ENCODE measurements around the gene JARID2. TPM values are rescaled to one million over a fixed set of nuclear protein-coding genes. Genes with fewer than 3 reads are reported as not detected.

Gene JARID2
- total and polyA plus RNA-seq, 2 of the 4 experiments (the other 2 are of a cell fraction), result 9.6 to 12.9 TPM

DNA sequence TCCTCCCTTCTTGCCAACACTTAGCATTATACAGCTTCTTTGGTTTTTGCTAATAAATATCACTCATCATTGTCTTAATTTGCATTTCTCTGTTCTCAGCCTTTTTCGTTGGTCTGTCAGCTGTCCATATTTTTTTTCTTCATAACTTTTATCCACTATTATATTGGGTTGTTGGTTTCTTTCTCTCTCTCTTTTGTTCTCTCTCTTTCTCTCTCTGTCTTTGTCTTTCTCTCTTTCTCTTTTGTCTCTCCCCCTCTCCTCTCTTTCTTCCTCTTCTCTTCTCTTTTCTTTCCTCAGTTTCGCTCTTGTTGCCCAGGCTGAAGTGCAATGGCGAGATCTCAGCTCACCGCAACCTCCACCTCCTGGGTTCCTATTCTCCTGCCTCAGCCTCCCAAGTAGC is 36.5 kb downstream of the JARID2 start:
- Histone ChIP-seq H3K4me2 (ENCODE audit: low read depth, low read length) (no peak overlapping the region), H2AFZ (replicated peaks; ENCODE audit: low read length, poor library complexity) (no peak overlapping the region), H3K56ac (ENCODE audit: extremely low read depth, insufficient read depth, low read length) (no peak overlapping the region), H3K27me3 (ENCODE audit: control insufficient read depth, insufficient read depth, low read length) (no peaks in the 10 kb centered on the region), H3K4me1 (ENCODE audit: control insufficient read depth, insufficient read depth, low read length) (peaks cover 16% of the 10 kb centered on the region), H2BK120ac (ENCODE audit: low read depth, low read length) (no peak overlapping the region), H3K36me3 (ENCODE audit: control insufficient read depth, insufficient read depth, low read length) (no peaks in the 10 kb centered on the region), H3K9me3 (ENCODE audit: control insufficient read depth, insufficient read depth, low read length) (no peaks in the 10 kb centered on the region), H2AK5ac (ENCODE audit: low read depth, low read length) (no peak overlapping the region), H4K5ac (ENCODE audit: low read depth, low read length) (no peak overlapping the region), H3K79me1 (ENCODE audit: low read depth in 1 of 2, low read length in 2 of 2) (peaks cover 23 to 59% of the 10 kb centered on the region in 2 experiments), H3K14ac (replicated peaks; ENCODE audit: low read depth, low read length) (no peak overlapping the region), H3K18ac (ENCODE audit: low read depth, low read length) (no peak overlapping the region), H4K91ac (ENCODE audit: insufficient read depth, low read depth, low read length) (no peak overlapping the region), H2AK9ac (replicated peaks; ENCODE audit: low read depth, low read length, poor library complexity) (no peak overlapping the region), H3K4ac (ENCODE audit: low read depth, low read length) (no peak overlapping the region), H2BK20ac (ENCODE audit: low read depth, low read length) (no peak overlapping the region), H3K9me1 (ENCODE audit: insufficient read depth, low read length) (peaks cover 6% of the 10 kb centered on the region), H3K9ac (ENCODE audit: low read depth, low read length) (no peak overlapping the region), H3K23ac (ENCODE audit: low read depth, low read length) (no peak overlapping the region), H4K8ac (ENCODE audit: low read depth in 2 of 2, low read length in 2 of 2) (no peak overlapping the region), H2BK5ac (ENCODE audit: low read depth, low read length, poor library complexity, severe bottlenecking) (no peak overlapping the region), H3K4me3 (ENCODE audit: insufficient read depth, low read depth, low read length) (no peak overlapping the region), H3K27ac (ENCODE audit: insufficient read depth, low read length) (no peak overlapping the region), H4K20me1 (ENCODE audit: insufficient read depth, low read length) (peaks cover 64% of the 10 kb centered on the region), H2BK15ac (ENCODE audit: low read depth, low read length) (no peak overlapping the region)
- no peak for ATAC-seq (ENCODE audit: low read depth)
- DNase-seq, result no peak
- in situ Hi-C loops (cut with MboI; ENCODE audit: low sequenced_read_pairs) (no loop called here), intact Hi-C loops (cut with micrococcal nuclease) (no loop called here), dilution Hi-C loops (cut with HindIII; ENCODE audit: low sequenced_read_pairs, unreplicated experiment) (no loop called here)
- ChIA-PET POLR2A (ENCODE audit: unreplicated experiment) (no interaction called here), CTCF (no interaction called here)
- no CpG with 5 or more reads among the region's 4 CpGs for WGBS, 2 experiments (ENCODE audit: extremely low coverage in 2 of 2, insufficient read length in 1 of 2)
- TF ChIP-seq RFX5 (IDR thresholded peaks at IDR 0.05; ENCODE audit: low read depth, low read length) (no peak), CHD1 (IDR thresholded peaks at IDR 0.05; ENCODE audit: low read depth, low read length) (no peak)
- BruUV-seq (replicated peaks), result no TSS peak
